ENCODE data around the gene SPATA2L.

SPATA2L gene

DNA sequence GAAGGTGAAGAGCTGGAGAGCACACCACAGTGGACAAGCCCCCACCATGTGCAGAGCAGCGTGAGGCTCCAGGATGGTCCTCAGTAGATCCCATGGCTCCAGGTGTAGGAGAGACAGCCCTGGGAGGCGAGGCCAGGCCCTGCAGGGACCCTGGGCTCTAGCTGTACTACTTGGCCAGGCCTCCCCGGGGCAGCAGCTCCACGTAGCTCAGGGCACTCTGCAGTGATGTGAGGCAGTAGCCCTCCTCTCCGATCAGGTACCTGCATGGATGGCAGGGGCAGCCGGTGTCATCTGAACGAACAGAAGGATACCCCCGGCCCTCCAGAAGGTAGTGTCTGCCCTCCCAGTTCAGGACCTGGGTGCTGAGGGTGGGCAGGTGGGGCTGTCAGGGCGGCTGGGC lies 6.2 kb upstream of the SPATA2L start:
- peaks cover 41% of the 10 kb centered on the region for H3K36me3 ChIP-seq
- TF ChIP-seq, protein P1, sequence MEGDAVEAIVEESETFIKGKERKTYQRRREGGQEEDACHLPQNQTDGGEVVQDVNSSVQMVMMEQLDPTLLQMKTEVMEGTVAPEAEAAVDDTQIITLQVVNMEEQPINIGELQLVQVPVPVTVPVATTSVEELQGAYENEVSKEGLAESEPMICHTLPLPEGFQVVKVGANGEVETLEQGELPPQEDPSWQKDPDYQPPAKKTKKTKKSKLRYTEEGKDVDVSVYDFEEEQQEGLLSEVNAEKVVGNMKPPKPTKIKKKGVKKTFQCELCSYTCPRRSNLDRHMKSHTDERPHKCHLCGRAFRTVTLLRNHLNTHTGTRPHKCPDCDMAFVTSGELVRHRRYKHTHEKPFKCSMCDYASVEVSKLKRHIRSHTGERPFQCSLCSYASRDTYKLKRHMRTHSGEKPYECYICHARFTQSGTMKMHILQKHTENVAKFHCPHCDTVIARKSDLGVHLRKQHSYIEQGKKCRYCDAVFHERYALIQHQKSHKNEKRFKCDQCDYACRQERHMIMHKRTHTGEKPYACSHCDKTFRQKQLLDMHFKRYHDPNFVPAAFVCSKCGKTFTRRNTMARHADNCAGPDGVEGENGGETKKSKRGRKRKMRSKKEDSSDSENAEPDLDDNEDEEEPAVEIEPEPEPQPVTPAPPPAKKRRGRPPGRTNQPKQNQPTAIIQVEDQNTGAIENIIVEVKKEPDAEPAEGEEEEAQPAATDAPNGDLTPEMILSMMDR (IDR thresholded peaks at IDR 0.05), result no peak
- no peaks in the 10 kb centered on the region for H3K9me3 ChIP-seq
- H3K27me3 ChIP-seq, result peaks cover 21% of the 10 kb centered on the region
- H3K4me1 ChIP-seq (ENCODE audit: control insufficient read depth in 1 of 2, insufficient read depth in 1 of 2, low read depth in 1 of 2, low read length in 1 of 2), result peaks cover 5 to 24% of the 10 kb centered on the region in 2 experiments
- H3K27ac ChIP-seq, result no peak overlapping the region
- no peak overlapping the region for H3K4me3 ChIP-seq (ENCODE audit: low read depth in 1 of 2, low read length in 1 of 2)

DNA sequence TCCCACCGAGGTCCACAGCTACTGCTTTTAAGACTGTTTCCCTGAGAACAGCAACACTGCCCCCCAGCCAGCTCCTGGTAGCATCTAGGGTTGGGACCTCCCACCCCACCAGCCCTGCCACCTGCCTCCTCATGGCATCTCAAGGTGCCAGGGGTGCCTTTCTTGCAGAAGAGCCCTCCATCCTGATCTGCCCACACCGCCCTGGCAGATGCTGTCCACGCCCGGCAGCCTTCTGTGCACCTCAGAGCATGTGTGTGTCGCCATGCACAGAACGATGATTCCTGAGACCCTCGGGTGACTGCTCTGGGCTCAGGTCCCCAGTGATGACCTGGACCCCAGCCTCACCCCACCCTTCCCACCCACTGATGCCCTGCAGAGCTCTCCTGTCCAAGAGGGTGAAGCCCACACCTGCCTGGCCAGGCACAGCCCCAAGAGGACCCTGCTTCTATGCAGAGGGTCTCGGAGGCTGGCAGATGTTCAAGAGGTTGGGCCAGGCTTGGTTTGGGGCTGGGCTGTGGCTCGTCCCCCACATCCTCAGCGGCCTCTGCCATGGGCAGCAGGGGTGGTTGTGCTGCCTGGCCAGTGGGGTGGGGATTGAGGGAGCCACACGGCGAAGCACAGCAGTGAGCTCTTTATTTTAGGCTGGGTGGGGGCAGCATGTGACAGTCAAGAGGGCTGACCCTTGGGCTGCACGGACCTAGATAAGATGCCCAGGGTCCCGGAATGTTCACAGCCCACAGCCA lies 5.2 kb upstream of the SPATA2L start:
- H3K4me1 ChIP-seq (ENCODE audit: control insufficient read depth in 1 of 2, insufficient read depth in 1 of 2, low read depth in 1 of 2, low read length in 1 of 2), result peaks cover 8 to 24% of the 10 kb centered on the region in 2 experiments
- no peak overlapping the region for H3K27ac ChIP-seq
- H3K4me3 ChIP-seq (ENCODE audit: low read depth in 1 of 2, low read length in 1 of 2), result no peak overlapping the region
- peaks cover 41% of the 10 kb centered on the region for H3K36me3 ChIP-seq
- TF ChIP-seq, protein P1 (IDR thresholded peaks at IDR 0.05), result no peak
- no peaks in the 10 kb centered on the region for H3K9me3 ChIP-seq
- H3K27me3 ChIP-seq, result peaks cover 11% of the 10 kb centered on the region

DNA sequence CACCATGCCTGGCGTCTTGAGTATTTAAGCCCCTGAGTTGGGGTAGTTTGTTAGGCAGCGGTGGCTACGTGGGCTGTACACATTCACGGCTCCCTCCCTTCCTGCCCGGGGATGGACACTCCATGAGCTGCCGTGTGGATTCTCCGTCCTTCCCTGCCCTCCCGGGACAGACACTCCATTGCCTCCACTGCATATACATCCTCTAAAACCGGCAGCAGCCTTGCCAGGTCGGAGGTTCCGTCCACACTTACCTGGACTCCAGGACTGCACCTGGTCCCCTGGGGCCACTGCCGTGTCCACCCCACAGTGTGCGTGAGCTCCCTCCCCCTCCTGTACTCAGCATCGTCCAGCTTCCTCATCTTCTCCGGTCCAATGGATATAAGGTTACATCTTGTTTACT lies 3.5 kb upstream of the SPATA2L start:
- Histone ChIP-seq H3K27me3 (peaks cover 7% of the 10 kb centered on the region), H3K4me3 (ENCODE audit: low read depth in 1 of 2, low read length in 1 of 2) (no peak overlapping the region), H3K36me3 (peaks cover 29% of the 10 kb centered on the region), H3K9me3 (no peaks in the 10 kb centered on the region), H3K4me1 (ENCODE audit: control insufficient read depth in 1 of 2, insufficient read depth in 1 of 2, low read depth in 1 of 2, low read length in 1 of 2) (peaks cover 18 to 31% of the 10 kb centered on the region in 2 experiments), H3K27ac (no peak overlapping the region)
- TF ChIP-seq, protein P1 (IDR thresholded peaks at IDR 0.05), result no peak

DNA sequence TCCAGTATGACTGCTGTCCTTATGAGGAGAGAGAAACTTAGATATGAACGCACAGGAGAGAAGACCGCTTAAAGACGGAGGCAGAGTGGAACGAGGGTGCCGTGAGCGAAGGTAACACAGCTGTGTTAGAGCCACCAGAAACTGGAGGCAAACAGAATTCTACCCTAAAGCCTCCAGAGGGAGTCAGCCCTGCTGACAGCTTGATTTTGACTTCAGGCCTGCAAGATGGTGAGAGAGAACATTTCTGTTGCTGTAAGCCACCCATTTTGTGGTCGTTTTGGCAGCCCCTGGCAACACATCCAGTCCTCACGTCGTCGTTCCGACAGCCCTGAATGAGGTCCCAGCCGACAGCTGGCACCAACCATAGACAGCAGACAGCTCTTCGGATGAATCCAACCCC lies 2.8 kb upstream of the SPATA2L start:
- TF ChIP-seq, protein P1 (IDR thresholded peaks at IDR 0.05), result no peak
- Histone ChIP-seq H3K27ac (no peak overlapping the region), H3K4me3 (ENCODE audit: low read depth in 1 of 2, low read length in 1 of 2) (no peak overlapping the region), H3K36me3 (peaks cover 22% of the 10 kb centered on the region), H3K4me1 (ENCODE audit: control insufficient read depth in 1 of 2, insufficient read depth in 1 of 2, low read depth in 1 of 2, low read length in 1 of 2) (peaks cover 22 to 36% of the 10 kb centered on the region in 2 experiments), H3K27me3 (peaks cover 7% of the 10 kb centered on the region), H3K9me3 (no peaks in the 10 kb centered on the region)

DNA sequence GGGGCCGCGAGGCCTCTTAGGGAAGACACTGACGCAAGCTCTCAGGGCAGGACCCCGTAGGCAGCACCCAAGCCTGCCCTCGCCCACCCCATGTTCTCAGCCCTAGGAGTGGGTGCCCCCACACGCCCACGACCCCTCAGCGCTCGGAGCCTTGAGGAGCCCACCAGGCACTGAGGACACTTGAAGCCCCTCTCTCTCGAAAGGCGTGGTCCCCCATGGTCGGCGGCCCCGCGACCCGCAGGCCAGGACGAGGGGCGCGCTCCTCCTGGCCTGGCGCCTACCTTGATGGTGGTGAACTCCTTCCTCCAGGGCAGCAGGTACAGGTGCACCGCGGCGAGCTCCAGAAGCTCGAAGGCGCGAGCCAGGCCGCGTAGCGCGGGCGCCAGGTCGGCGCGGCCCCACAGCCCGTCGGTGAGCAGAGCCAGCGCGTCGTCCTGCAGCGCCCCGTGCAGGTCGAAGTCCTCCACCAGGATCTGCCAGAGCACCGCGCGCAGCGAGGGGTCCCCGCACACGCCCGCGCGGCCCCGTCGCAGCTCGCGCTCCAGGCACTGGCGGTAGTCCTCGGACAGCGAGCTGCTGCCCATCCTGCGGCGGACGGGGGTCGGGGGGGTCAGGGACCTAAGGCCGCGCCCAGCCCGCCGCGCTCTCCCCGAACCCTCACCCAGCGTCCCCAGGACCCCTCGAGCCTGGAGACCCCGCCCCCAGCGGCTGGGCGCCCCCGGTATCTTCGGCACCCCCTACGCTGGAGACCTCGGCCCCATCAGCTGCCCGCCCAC lies 668 bp downstream of the SPATA2L start:
- Histone ChIP-seq H3K36me3 (peaks cover 16% of the 10 kb centered on the region), H3K9me3 (no peaks in the 10 kb centered on the region), H3K27ac (peak overlapping the region; percentile 94), H3K4me1 (ENCODE audit: control insufficient read depth in 1 of 2, insufficient read depth in 1 of 2, low read depth in 1 of 2, low read length in 1 of 2) (peaks cover 17 to 29% of the 10 kb centered on the region in 2 experiments), H3K27me3 (peaks cover 7% of the 10 kb centered on the region), H3K4me3 (ENCODE audit: low read depth in 1 of 2, low read length in 1 of 2) (peak overlapping the region; percentile 64 to 96)
- TF ChIP-seq, protein P1 (IDR thresholded peaks at IDR 0.05), result no peak
